NCI-H146 treated with DMSO at 0.1 percent for 48 hours (cell line): Measurements from ENCODE around the gene RNASEL.
"Not testable (repeated sequence)": the region's sequence is repeated elsewhere in the genome, so short reads cannot be mapped to it uniquely, and the experiment has no call there.

Source experiments
- DNase-seq: peaks from one replicate; lab custom pipeline; 2025; ENCODE audit not compliant: unreplicated experiment; lab: John Stamatoyannopoulos, UW

The RNASEL gene

DNA sequence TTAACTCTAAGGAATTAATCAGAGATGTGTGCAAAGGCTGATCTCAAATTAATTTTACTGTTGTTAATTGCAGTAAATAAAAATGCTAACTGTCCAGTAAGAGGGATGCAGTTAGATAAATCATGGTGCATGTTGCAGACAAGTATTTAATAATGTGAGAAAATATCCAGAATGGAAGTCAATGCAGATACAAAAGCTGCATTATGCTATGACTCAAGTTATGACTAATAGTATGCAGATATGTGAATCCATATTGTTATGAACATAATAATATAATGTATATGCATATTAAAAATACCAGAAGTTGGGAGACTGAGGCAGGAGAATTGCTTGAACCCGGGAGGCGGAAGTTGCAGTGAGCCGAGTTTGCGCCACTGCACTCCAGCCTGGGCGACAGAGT, 21.4 kb downstream of the RNASEL start:
- DNase-seq = no peak

DNA sequence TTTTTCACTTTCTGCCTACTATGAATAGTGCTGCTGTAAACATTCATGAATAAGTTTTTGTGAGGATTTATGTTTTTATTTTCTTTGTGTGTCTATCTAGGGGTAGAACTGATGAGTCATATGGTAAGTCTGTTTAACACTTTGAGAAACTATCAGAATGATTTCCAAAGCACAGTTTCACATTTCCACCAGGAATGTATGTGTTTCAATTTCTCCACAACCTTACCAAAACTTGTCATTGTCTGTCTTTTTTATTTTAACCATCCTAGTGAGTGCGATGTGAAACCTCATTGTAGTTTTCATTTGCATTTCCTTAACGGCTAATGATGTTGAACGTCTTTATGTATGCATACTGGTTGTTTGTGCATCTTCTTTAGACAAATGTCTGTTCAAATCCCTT, 23.5 kb downstream of the RNASEL start:
- no peak for DNase-seq

DNA sequence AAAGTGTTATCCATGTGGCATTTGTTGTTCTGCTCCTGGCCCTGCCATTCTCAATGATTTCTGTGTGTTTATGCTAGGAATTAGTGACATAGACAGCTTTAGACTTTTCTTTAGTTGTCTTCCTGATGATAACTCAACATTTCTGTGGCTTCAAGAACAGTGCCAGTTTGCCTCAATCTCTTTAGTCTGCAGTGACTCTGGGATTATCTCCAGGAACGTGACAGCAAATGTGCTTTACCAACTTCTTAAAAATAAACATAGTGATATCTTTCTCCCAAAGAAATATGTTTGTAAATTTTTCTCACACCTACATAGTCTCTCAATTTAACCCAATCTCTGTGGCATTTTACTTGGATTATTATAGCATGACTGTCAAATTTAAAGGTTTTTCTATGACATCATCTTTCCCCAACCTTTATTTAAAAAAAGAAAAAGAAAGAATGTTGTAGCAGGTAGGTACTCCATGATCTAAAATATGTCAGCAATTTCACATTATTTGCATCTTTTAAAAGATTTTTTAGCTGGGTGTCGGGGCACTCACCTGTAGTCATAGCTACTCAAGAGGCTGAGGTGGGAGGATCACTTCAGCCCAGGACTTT, 24.6 kb downstream of the RNASEL start:
- DNase-seq = no peak

DNA sequence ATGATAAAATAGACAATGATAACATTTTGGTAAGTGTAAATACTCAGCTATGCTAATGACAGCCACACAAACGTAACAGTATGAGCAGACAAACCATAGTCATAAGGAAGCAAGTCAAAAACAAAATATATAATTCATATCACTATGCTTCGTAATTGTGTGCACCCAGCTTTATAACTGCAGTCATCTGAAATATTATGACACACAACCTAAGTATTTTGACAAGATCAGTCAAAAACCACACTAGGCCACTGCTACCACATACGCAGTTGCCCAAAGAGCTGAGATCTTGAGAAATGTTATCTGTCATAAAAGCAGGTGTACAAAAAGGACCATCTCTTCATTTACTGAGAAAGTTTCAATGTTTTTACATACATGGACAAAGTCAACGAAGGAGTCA, 26.0 kb downstream of the RNASEL start:
- DNase-seq = no peak

DNA sequence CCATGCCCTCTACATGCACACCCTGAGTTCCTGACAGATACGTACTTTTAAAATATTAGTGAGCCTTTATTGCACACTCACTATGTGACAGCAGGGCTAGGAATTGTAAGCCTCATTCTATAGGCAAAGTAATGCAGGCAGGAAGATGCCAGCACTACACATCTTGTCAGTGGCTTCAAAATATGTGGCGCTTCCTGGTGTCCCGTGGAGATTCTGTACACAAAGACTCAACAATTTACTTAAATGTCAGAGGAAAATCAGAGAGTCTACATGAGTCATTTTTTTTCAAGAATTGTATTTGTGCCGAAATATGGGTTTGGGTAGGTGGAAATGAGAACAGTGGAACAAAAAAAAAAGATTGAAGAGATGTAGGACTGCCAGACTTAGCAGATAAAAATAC, 27.6 kb downstream of the RNASEL start:
- DNase-seq = no peak

DNA sequence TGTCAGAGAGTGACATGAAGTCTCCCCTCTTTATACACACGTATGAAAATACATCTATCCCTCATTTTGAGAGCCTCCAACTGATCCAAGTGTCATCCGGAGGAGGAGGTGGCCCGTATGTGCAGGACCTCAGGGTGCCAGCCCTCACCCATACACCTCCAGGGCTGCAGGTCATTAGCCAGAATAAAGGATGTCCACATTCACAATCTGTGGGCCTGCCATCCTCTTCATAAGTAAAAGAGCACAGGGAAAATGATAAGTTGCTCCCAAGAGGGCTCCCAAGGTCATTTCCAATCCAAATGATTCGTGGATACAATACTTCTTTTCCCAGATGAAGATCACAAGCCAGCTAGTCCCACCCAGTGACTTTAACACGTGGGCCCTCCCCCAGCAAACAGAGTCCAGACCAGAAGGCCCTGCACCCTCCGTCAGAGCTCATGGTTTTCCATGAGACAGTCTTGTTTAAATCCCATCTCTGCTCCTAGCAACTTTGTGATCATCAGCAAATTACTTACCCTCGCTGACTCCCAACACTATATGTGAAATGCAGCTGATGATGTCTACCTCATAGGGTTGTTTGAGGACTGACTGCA, 28.6 kb downstream of the RNASEL start:
- no peak for DNase-seq

DNA sequence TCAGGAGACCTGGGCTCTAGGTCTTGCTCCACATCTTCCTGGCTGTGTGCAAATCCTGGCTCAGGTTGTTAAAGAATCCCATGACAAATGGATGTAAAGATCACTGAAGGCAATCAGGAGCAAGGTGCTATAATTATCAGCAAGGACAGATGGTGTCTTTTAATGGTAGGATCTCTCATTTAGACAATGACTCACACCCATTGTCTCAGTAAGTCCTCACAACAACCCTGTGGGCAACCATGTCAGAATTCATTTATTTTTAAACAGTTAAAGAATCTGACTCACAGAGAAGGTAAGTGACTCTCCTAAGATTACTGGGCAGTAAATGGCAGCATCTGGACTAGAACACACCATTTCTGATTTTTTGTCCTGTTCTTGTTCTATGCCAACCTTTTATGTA, 32.8 kb downstream of the RNASEL start:
- DNase-seq = no peak

DNA sequence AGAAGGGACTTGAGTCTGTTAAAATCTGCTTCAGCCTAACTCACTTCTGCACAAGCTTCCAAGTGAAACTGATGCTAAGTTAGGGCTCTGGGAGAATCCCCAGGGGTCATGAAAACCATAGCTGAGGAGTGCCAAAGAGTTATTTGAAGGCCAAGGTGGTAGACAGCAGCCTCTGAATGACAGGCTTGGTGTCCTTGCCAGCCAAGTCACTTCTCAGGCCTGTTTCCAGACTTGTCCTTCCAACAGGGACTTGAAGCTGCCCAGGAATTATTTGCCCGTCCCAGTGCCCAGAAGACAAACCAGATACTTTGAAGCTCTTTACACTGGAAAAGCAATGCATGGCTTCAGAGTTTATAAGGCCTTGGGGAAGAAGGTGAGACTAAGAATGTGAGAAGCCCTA, 33.6 kb downstream of the RNASEL start:
- DNase-seq = no peak

DNA sequence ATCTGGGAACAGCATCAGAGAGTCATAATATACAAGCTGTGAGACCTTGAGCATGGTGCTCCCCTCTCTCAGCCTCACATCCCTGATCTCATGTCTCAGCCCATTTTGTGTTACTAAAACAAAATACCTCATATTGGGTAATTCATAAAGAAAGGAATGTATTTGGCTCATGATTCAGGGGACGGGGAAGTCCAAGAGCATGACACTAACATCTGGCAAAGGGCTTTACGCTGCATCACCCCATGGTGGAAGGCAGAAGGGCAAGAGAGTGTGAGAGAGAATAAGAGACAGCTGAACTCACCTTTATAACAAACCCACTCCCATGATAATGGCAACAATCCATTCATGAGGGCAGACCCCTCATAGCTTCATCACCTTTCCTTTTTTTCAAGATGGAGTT, 36.5 kb downstream of the RNASEL start:
- DNase-seq = no peak

DNA sequence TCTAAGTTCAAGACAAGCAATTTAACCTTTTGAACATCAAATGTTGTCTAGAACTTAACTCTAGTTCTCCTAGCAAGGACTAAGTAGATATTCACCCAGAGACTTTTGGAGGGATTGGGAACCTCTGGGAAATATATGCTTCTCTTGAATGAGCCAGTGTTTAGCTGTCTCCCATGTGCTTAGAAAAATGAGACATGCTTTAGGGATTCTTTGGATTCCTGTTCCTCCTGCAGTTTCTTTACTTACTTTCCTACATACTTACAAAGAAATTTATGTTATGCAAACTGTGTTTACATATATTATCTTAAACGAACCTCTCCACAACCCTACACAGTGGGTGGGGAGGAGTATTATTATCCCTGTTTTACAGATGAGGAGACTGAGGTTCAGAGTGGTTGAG, 39.2 kb downstream of the RNASEL start:
- no peak for DNase-seq

DNA sequence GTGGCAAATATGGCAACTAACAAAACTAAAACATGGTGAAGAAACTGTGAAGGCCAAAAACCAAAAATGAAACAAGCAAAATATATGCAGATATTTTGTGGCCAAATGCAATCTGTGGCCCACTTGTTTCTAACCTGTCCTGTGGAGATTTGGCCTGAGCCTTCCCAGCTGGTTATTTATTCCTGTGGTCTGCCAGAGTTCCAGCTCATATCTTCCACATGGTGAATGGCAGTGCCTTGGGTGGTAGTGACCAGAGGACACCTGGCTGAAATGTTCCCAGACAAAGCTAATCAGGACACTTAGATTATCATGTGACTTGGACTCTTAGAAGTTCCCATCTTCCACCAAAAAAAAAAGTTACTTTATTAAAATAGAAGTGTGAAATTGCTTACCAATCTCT, 39.7 kb downstream of the RNASEL start:
- DNase-seq = no peak

DNA sequence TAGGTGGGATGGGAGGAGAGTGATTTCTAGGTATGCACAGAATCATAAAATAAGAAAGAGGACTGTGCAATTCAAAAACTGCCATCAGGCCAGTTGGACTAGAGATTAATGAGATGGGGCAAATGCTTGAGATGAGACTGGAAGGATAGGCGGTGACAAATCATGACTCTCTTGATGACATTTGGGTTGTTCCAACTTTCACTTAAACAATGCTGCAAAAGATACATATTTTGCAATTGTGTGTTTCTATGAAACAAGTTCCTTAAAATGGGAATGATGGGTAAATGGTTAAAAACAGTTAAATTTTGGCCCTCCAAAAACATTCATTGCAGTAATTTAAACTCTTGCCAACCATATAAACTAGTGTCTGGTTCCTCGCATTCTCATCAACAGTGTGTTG, 55.2 kb downstream of the RNASEL start:
- no peak for DNase-seq

DNA sequence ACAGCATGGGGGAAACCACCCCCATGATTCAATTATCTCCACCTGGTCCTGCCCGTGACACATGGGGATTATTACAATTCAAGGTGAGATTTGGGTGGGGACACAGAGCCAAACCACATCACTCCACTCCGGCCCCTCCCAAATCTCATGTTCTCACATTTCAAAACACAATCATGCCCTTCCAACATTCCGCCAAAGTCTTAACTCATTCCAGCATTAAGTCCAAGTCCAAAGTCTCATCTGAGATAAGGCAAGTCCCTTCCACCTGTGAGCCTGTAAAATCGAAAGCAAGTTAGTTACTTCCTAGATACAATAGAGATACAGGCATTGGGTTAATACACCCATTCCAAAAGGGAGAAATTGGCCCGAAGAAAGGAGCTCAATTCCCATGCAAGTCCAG, 60.9 kb downstream of the RNASEL start:
- not testable (repeated sequence) for DNase-seq

DNA sequence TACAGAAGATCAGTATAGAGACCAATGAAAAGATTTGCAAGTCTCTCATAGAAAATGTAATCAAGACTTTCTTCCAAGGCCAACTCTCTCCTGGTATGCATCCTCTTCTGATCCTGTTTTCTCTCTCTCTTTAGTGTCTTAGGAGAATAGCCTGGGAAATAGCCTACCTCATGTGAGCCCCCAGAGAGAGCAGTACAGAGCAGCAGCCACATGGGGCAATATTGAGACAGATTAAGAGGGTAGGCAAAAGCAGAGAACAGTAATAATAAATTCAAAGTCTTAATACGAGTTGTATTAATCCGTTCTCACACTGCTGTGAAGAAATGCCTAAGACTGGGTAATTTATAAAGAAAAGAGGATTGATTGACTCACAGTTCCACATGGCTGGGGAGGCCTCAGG, 61.4 kb downstream of the RNASEL start:
- no peak for DNase-seq

DNA sequence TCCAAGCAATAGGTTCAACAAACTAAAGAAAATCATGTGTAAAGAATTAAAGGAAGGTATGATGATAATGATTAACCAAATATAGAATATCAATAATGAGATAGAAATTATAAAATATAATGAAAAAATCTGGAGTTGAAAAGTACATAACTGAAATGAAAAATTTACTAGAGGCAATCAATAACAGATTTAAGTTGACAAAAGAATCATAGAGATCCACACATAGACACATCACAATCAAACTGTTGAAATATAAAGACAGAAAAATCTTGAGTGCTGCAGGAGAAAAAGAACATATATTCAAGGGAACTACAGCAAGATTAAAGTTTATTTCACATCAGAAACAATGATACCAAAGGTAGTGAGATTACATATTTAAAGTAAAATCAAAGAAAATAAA, 63.7 kb downstream of the RNASEL start:
- no peak for DNase-seq
